Cardiac ventricle fibroblast (primary cell): ENCODE results near the gene C2CD4A. TPM values are rescaled to one million over a fixed set of nuclear protein-coding genes. Genes with fewer than 3 reads are reported as not detected.

Experiments used
- total RNA-seq: library from RNA; depleted of rRNA; stranded (reverse); fragments of >200 nt; gene quantifications from 2 replicates; pipeline ENCODE4 v1.2.3, GENCODE V29; 2015

C2CD4A gene, protein sequence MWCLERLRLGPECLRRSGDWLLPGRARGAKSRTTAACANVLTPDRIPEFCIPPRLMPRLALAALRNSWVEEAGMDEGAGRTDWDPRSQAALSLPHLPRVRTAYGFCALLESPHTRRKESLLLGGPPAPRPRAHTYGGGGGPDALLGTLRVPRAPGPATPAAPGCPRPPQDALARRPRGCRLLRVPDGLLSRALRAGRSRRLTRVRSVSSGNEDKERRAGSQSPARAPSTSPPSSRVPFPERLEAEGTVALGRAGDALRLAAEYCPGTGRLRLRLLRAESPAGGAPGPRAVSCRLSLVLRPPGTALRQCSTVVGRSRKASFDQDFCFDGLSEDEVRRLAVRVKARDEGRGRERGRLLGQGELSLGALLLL
- 0.05 and 0.06 TPM in 2 replicates for total RNA-seq

DNA sequence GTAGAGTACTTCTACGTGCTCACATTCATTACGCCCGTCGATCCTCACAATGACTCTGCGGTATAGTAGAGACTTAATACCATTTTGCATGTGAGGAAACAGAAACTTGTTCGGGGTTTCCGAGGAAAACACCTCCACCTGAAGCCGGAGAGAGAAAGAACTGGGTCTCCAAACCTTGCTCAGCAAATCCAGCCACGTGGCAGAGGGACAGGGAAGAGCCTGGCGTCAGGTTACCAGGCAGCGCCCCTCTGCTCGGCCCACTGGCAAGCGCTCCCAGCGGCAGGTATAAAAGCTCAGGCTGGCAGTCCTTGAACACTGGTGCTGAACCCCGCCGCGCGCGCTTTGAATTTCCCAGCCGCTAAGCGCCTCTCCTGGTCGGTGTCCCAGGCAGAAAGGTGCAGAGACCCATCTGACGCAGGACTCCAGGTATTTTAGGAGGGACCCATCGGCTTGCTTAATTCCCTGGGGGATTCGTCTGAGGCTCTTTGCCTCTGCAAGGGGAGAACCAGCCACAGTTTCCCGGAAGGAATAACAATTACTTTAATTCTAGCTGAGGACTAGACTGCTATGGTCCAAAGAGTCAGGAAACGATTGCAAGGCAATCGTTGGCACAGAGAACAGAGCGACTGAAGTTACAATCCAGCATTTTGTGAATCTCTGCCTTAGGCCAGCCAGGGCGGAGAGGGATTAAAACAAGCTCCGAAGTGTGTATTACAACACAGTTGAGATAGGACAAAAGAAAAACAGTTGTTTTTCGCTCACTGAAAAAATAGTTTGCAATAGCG lies at the start of gene C2CD4A:
TSS of gene C2CD4A (plus strand) at position 315 of the 785 bp plus-strand sequence. CDS start 637 bp downstream, outside the sequence.

DNA sequence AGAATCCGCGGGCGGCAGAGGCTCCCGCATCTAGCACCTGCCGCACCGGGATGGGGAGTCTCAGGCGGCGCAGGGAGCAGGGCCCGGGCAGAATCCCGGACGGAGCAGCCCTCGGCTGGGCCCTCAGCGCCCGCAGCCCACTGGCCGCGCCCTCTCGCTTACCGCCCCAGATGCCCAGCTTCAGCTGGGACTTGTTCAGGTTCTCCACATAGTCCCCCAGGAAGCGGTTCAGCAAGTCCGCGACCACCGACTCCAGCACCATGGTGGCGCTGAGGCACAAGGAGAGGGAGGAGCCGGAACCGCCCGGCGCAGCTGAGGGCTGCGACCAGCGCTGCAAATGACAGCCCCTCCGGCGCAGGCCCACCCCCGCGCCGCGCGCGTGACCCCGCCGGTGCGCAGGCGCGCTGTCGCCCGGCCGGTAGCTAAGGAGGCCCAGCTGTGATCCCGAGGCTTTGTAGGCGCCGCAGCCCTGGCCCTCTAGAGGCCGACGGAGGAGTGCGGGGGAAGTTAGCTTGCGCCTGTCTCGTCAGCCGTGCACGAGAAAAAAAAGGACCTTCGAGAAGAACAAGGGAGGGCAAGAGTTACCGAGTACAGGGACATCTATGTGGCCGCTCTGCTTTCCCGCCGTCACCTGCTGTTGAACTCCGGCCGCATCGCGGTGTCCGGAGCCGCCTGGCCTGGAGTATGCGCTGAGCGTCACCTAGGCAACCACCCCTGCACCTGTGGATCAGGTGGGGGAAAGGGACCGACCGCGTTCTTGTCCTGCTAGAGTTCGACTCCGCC lies 6.5 kb upstream of the C2CD4A start, which contains the start of gene VPS13C:
TSS of gene VPS13C (minus strand) at position 335 of the 783 bp plus-strand sequence. CDS start at position 262, 73 bp downstream.

Other genes starting within 250 kb of the C2CD4A start
- gene VPS13C, start 6.5 kb upstream of the C2CD4A start, total RNA-seq = 30.0 and 32.1 TPM in 2 replicates
- gene C2CD4B, start 98.3 kb downstream of the C2CD4A start, total RNA-seq = 1.2 and 1.5 TPM in 2 replicates